Heart left ventricle (tissue), 16 donors: Measurements from ENCODE around the gene SSR4. TPM values are rescaled to one million over a fixed set of nuclear protein-coding genes. Genes with fewer than 3 reads are reported as not detected.

Experiments used
- ATAC-seq, 4 donors: fragments of 200-7000 bp; cut with Tn5 transposase; one replicate each; pipeline ENCODE4 v1.9.1; 2020 to 2022; ENCODE audit warnings: moderate library complexity in 4 of 4, mild to moderate bottlenecking in 3 of 4, moderate number of reproducible peaks in 1 of 4
- DNase-seq, 5 donors: peaks; one replicate each; pipeline ENCODE4 v3.0.0-alpha.2; 2020
- H3K27ac ChIP-seq, 12 donors: fragments of 200-600 bp; sonication (generic) in 4 of 12; one replicate each; pipeline versions ENCODE4 v1.5.0 to v1.8.0; 2016 to 2022; ENCODE audit warnings: mild to moderate bottlenecking in 2 of 12
- H3K27me3 ChIP-seq, 9 donors: fragments of 200-600 bp; sonication (generic) in 2 of 9; one replicate each; pipeline versions ENCODE4 v1.5.1 to v1.8.0; 2016 to 2022; ENCODE audit warnings: mild to moderate bottlenecking in 3 of 9
- H3K36me3 ChIP-seq, 9 donors: fragments of 200-600 bp; sonication (generic) in 2 of 9; one replicate each; pipeline versions ENCODE4 v1.5.0 to v1.8.0; 2018 to 2022; ENCODE audit warnings: mild to moderate bottlenecking in 2 of 9
- H3K4me1 ChIP-seq, 12 donors: fragments of 200-600 bp; sonication (generic) in 4 of 12; one replicate each; pipeline versions ENCODE4 v1.5.0 to v1.8.0; 2016 to 2022; ENCODE audit warnings: mild to moderate bottlenecking in 3 of 12
- H3K4me3 ChIP-seq, 12 donors: fragments of 200-600 bp; sonication (generic) in 4 of 12; one replicate each; pipeline versions ENCODE4 v1.5.0 to v1.8.0; 2017 to 2022; ENCODE audit warnings: mild to moderate bottlenecking in 9 of 12, moderate library complexity in 4 of 12
- H3K9me3 ChIP-seq, 12 donors: fragments of 200-600 bp; sonication (generic) in 4 of 12; one replicate each; pipeline versions ENCODE4 v1.5.0 to v1.8.0; 2016 to 2022; ENCODE audit warnings: mild to moderate bottlenecking in 1 of 12
- CTCF ChIP-seq, 12 donors: fragments of 200-600 bp; sonication (generic) in 4 of 12; IDR thresholded peaks; one replicate each; pipeline versions ENCODE4 v1.5.0 to v1.8.0; 2018 to 2022; ENCODE audit warnings: antibody characterized with exemption in 12 of 12, mild to moderate bottlenecking in 5 of 12
- POLR2A ChIP-seq, 2 donors: fragments of 450-650 bp; IDR thresholded peaks; one replicate each; pipeline ENCODE4 v1.6.1; 2017; ENCODE audit warnings: antibody characterized with exemption in 2 of 2, mild to moderate bottlenecking in 2 of 2, moderate library complexity in 2 of 2
- WGBS, 4 donors: extraction: QIAGEN DNeasy Blood & Tissue Kit in 2 of 4; methylation state at CpG; one replicate each; pipeline versions ENCODE4 v1.1.5 to v1.1.7; 2013 to 2018; 5-methylcytosine and 5-hydroxymethylcytosine counted together
- intact Hi-C, 10 donors: fragments of 100-400 bp; cut with DNase I; formaldehyde crosslinking; loops; one replicate each; pipeline versions ENCODE4 v1.11.1 to v1.14.2; 2022
- polyA plus RNA-seq, 2 donors: library from polyadenylated mRNA; stranded (reverse); fragments of 200-250 nt; gene quantifications; one replicate each; pipeline ENCODE4 v1.2.3, GENCODE V29; 2013
- total RNA-seq, 9 donors: library from RNA; depleted of rRNA in 2 of 9; stranded (reverse); fragments of >200 nt in 2 of 9; fragmentation: NEBNext Ultra II Directional in 3 of 9; extraction: Animal tissue kit (Norgen Biotek cat#: 25700) in 3 of 9; gene quantifications; one replicate each; pipeline versions ENCODE4 v1.1.0 to v1.2.4, GENCODE V29; 2016 to 2023
- donor health status: ischemic (EF 13 %, LVEDD 7.1; RV severe dilation, severe dysfunction).
- donor health status: healthy with polysubstance abuse.
- donor health status: DM: no; HTN: yes; CAD: no.
- donor health status: DM: no; HTN: no; CAD: no.
- donor health status: ischemic (EF 25% LVEDD 6.9; RV normal size, moderate dysfunction).
- donor health status: ischemic (EF 25% LVEDD 5.7; RV mildly dilated, moderate dysfunction).
- donor health status: healthy.
- donor health status: DM: yes; HTN: yes; CAD: no.
- donor health status: ischemic (EF 35%, LVEDD 5.7; RV mildly dilated, moderate dysfunction).
- donor health status: nonischemic (EF 11% LVEDD 7.7; RV severe dilation, severe dysfunction).
- donor health status: DM: yes; HTN: yes; CAD: no.
- donor health status: PGD.
- donor health status: ischemic (EF 29% LVEDD 5.4; RV normal size, mild dysfunction).
- donor health status: nonischemic (EF 23%, LVEDD 6.1; RV moderate dilation, normal function).

The SSR4 gene
- total and polyA plus RNA-seq, 11 donors: 119 to 307 (median 160) TPM

- Histone ChIP-seq H3K27me3 (peaks cover 0 to 14% (median 0%) of the 10 kb centered on the region in 9 donors), H3K9me3 (no peaks in the 10 kb centered on the region), H3K27ac (no peak overlapping the region), H3K4me3 (no peak overlapping the region), H3K36me3 (no peaks in the 10 kb centered on the region), H3K4me1 (peaks cover 0 to 6% (median under 1%) of the 10 kb centered on the region in 12 donors)
- DNase-seq (peak in 4 of 5 donors; percentile 3 to 20 (median 14)), ATAC-seq (no peak)
- 87 to 95% (median 93%) methylated on average over 21 to 42 of the region's 42 CpGs for WGBS, 4 donors
- intact Hi-C loops: no loop called here
- no peak for TF ChIP-seq CTCF (IDR thresholded peaks at IDR 0.05)
- TF ChIP-seq POLR2A (IDR thresholded peaks at IDR 0.05): no peak
These were observed 19.0 kb upstream of the SSR4 start for GRCh38 chrX:153775293-153776119.

- TF ChIP-seq POLR2A (IDR thresholded peaks at IDR 0.05) (no peak), CTCF (IDR thresholded peaks at IDR 0.05) (no peak)
- H3K36me3 ChIP-seq: no peaks in the 10 kb centered on the region
- intact Hi-C loops: no loop called here
These were observed 18.3 kb upstream of the SSR4 start for GRCh38 chrX:153776120-153776599.

GRCh38 chrX:153776611-153777045, 17.8 kb upstream of the SSR4 start:
- Histone ChIP-seq H3K9me3 (no peaks in the 10 kb centered on the region), H3K27me3 (peaks cover 0 to 18% (median 0%) of the 10 kb centered on the region in 9 donors), H3K27ac (no peak overlapping the region), H3K4me3 (no peak overlapping the region), H3K36me3 (no peaks in the 10 kb centered on the region), H3K4me1 (peaks cover 0 to 13% (median 2%) of the 10 kb centered on the region in 12 donors)
- no peak for ATAC-seq
- no peak for TF ChIP-seq CTCF (IDR thresholded peaks at IDR 0.05)
- TF ChIP-seq POLR2A (IDR thresholded peaks at IDR 0.05): no peak
- DNase-seq: peak in 1 of 5 donors; percentile 7
- intact Hi-C loops: no loop called here
- WGBS, 4 donors: 75 to 86% (median 82%) methylated on average over 4 to 16 of the region's 22 CpGs

More at GRCh38 chrX:153776120-153776599, 18.3 kb upstream of the SSR4 start:
- H3K4me1 ChIP-seq: peaks cover 0 to 11% (median 2%) of the 10 kb centered on the region in 12 donors
- DNase-seq: peak in 1 of 5 donors; percentile 22
- peaks cover 0 to 18% (median 0%) of the 10 kb centered on the region in 9 donors for H3K27me3 ChIP-seq
- H3K4me3 ChIP-seq: no peak overlapping the region
- H3K27ac ChIP-seq: no peak overlapping the region
- WGBS, 4 donors: 81 to 100% (median 94%) methylated on average over 1 to 16 of the region's 20 CpGs
- ATAC-seq: no peak
- H3K9me3 ChIP-seq: no peaks in the 10 kb centered on the region
